PFSK-1 (cell line): ENCODE measurements around the gene DNAJB2.
A peak's percentile ranks its signal among the peaks of the same experiment; 100 is the strongest.

ENCODE experiments used
- POLR2AphosphoS5 ChIP-seq: IDR thresholded peaks from 2 replicates; pipeline ENCODE4 v1.6.1; 2012; ENCODE audit warnings: low read depth, mild to moderate bottlenecking, control low read depth, low read length, moderate library complexity
- SIN3A ChIP-seq: IDR thresholded peaks from 2 replicates; pipeline ENCODE4 v1.6.1; 2012; ENCODE audit warnings: mild to moderate bottlenecking, low read length, moderate library complexity, borderline replicate concordance; ENCODE audit not compliant: insufficient read depth
- TAF1 ChIP-seq: IDR thresholded peaks from 2 replicates; pipeline ENCODE4 v1.6.1; 2012; ENCODE audit warnings: low read length, control low read depth, borderline replicate concordance; ENCODE audit not compliant: insufficient read depth

- no peak for TF ChIP-seq POLR2AphosphoS5
- peak; percentile 44; the same call in 1 of the 2 replicates for TF ChIP-seq TAF1
- no peak for TF ChIP-seq SIN3A
These were observed 1.2 kb upstream of the DNAJB2 start for GRCh38 chr2:219277703-219278654.
